Measurements from ENCODE around the gene GLOD5.

Gene GLOD5

DNA sequence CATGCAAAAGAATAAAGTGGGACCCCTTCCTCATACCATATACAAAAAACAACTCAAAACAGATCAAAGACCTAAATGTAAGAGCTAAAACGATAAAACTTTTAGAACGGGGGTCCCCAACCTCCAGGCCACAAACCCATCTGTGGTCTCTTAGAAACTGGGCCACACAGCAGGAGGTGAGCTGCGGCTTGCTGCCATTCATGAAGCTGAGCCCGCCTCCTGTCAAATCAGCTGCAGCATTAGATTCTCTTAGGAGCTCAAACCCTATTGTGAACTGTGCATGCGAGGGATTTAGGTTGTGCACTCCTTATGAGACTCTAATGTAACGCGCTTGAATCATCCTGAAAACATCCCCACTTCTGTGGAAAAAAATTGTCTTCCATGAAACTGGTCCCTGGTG is 17.9 kb downstream of the GLOD5 start:
- in situ Hi-C loops (cut with HindIII; ENCODE audit: low pct_ligation_motif_present, low sequenced_read_pairs) = no loop called here
- no peaks in the 10 kb centered on the region for H3K27me3 ChIP-seq (replicated peaks)
- TF ChIP-seq, protein P1, sequence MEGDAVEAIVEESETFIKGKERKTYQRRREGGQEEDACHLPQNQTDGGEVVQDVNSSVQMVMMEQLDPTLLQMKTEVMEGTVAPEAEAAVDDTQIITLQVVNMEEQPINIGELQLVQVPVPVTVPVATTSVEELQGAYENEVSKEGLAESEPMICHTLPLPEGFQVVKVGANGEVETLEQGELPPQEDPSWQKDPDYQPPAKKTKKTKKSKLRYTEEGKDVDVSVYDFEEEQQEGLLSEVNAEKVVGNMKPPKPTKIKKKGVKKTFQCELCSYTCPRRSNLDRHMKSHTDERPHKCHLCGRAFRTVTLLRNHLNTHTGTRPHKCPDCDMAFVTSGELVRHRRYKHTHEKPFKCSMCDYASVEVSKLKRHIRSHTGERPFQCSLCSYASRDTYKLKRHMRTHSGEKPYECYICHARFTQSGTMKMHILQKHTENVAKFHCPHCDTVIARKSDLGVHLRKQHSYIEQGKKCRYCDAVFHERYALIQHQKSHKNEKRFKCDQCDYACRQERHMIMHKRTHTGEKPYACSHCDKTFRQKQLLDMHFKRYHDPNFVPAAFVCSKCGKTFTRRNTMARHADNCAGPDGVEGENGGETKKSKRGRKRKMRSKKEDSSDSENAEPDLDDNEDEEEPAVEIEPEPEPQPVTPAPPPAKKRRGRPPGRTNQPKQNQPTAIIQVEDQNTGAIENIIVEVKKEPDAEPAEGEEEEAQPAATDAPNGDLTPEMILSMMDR (IDR thresholded peaks at IDR 0.05; ENCODE audit: low read depth, low read length, missing control alignments) = no peak
- H3K27ac ChIP-seq = no peak overlapping the region
- H3K36me3 ChIP-seq (replicated peaks) = no peaks in the 10 kb centered on the region
- no peak for DNase-seq
- H3K4me3 ChIP-seq (ENCODE audit: low read depth, low read length) = no peak overlapping the region

- TF ChIP-seq, protein P1 (IDR thresholded peaks at IDR 0.05; ENCODE audit: low read depth, low read length, missing control alignments) = no peak
- no peaks in the 10 kb centered on the region for H3K36me3 ChIP-seq (replicated peaks)
- no peak overlapping the region for H3K27ac ChIP-seq
- H3K27me3 ChIP-seq (replicated peaks) = no peaks in the 10 kb centered on the region
- in situ Hi-C loops (cut with HindIII; ENCODE audit: low pct_ligation_motif_present, low sequenced_read_pairs) = no loop called here
- no peak for DNase-seq
- no peak overlapping the region for H3K4me3 ChIP-seq (ENCODE audit: low read depth, low read length)
Observed at GRCh38 chrX:48781705-48782104, 20.2 kb downstream of the GLOD5 start.

GRCh38 chrX:48782216-48782615 is 20.7 kb downstream of the GLOD5 start:
- H3K36me3 ChIP-seq (replicated peaks) = no peaks in the 10 kb centered on the region

GRCh38 chrX:48782795-48783194 is 21.2 kb downstream of the GLOD5 start:
- no peak for DNase-seq
- Histone ChIP-seq H3K27ac (no peak overlapping the region), H3K4me3 (ENCODE audit: low read depth, low read length) (no peak overlapping the region), H3K36me3 (replicated peaks) (no peaks in the 10 kb centered on the region), H3K27me3 (replicated peaks) (no peaks in the 10 kb centered on the region)
- in situ Hi-C loops (cut with HindIII; ENCODE audit: low pct_ligation_motif_present, low sequenced_read_pairs) = no loop called here
- TF ChIP-seq, protein P1 (IDR thresholded peaks at IDR 0.05; ENCODE audit: low read depth, low read length, missing control alignments) = no peak

More at GRCh38 chrX:48782216-48782615, 20.7 kb downstream of the GLOD5 start:
- TF ChIP-seq, protein P1 (IDR thresholded peaks at IDR 0.05; ENCODE audit: low read depth, low read length, missing control alignments) = no peak
- no peak for DNase-seq
- in situ Hi-C loops (cut with HindIII; ENCODE audit: low pct_ligation_motif_present, low sequenced_read_pairs) = no loop called here
- Histone ChIP-seq H3K27me3 (replicated peaks) (no peaks in the 10 kb centered on the region), H3K27ac (no peak overlapping the region), H3K4me3 (ENCODE audit: low read depth, low read length) (no peak overlapping the region)

GRCh38 chrX:48784726-48785125 is 23.2 kb downstream of the GLOD5 start:
- in situ Hi-C loops (cut with HindIII; ENCODE audit: low pct_ligation_motif_present, low sequenced_read_pairs) = no loop called here
- no peak for DNase-seq
- TF ChIP-seq, protein P1 (IDR thresholded peaks at IDR 0.05; ENCODE audit: low read depth, low read length, missing control alignments) = no peak

DNA sequence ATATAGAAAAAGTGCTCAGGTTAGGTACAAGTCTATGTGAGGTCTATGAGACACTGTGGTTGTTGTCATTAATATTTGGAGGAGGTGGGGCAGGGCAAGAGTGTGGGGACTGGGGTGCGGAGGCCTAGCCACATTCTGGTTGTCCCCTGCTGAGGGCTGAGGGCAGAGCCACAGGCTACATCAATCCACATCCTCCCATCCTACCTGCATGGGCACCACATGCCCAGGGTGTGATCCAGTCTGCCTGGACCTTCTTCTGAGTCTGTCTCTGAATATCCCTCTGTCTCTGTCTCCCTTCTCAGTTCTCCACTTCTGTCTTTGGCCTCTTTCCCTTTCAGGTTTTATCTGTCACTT is 23.6 kb downstream of the GLOD5 start:
- Histone ChIP-seq H3K36me3 (replicated peaks) (no peaks in the 10 kb centered on the region), H3K4me3 (ENCODE audit: low read depth, low read length) (no peak overlapping the region), H3K27ac (no peak overlapping the region), H3K27me3 (replicated peaks) (no peaks in the 10 kb centered on the region)
- TF ChIP-seq, protein P1 (IDR thresholded peaks at IDR 0.05; ENCODE audit: low read depth, low read length, missing control alignments) = no peak
- no peak for DNase-seq
- in situ Hi-C loops (cut with HindIII; ENCODE audit: low pct_ligation_motif_present, low sequenced_read_pairs) = no loop called here

More at GRCh38 chrX:48784726-48785125, 23.2 kb downstream of the GLOD5 start:
- H3K27ac ChIP-seq = no peak overlapping the region
- no peaks in the 10 kb centered on the region for H3K36me3 ChIP-seq (replicated peaks)
- H3K4me3 ChIP-seq (ENCODE audit: low read depth, low read length) = no peak overlapping the region
- no peaks in the 10 kb centered on the region for H3K27me3 ChIP-seq (replicated peaks)

Data from brain microvascular endothelial cell (primary cell).